H1 (cell line): Measurements from ENCODE around the gene ID1. TPM values are rescaled to one million over a fixed set of nuclear protein-coding genes. Genes with fewer than 3 reads are reported as not detected.

Experiments used
- BACH1 ChIP-seq: IDR thresholded peaks from 2 replicates; pipeline ENCODE4 v1.6.1; 2012; ENCODE audit warnings: low read length, improper control_type of control experiment
- CTBP2 ChIP-seq: IDR thresholded peaks from 2 replicates; pipeline ENCODE4 v1.7.0; 2011; ENCODE audit warnings: borderline replicate concordance, mild to moderate bottlenecking, moderate library complexity, mixed read lengths, low read length; ENCODE audit not compliant: insufficient read depth, insufficient read length
- KDM4A ChIP-seq: IDR thresholded peaks from one replicate; pipeline ENCODE4 v1.7.1; 2012; ENCODE audit warnings: low read depth, mild to moderate bottlenecking, moderate library complexity, low read length, inconsistent platforms; ENCODE audit not compliant: severe bottlenecking
- MAX ChIP-seq: IDR thresholded peaks from 2 replicates; pipeline ENCODE4 v1.6.1; 2012; ENCODE audit warnings: inconsistent platforms
- POLR2AphosphoS5 ChIP-seq: IDR thresholded peaks from 2 replicates; pipeline ENCODE4 v1.6.1; 2011; ENCODE audit warnings: low read depth, low read length
- SIN3A ChIP-seq, 2 experiments: IDR thresholded peaks in 1 of 2; conservative IDR thresholded peaks in 1 of 2; 2 replicates each; pipeline ENCODE4 v1.6.1; 2011 to 2012; ENCODE audit warnings: low read length in 2 of 2, improper control_type of control experiment in 1 of 2, low read depth in 1 of 2, mild to moderate bottlenecking in 1 of 2
- polyA plus RNA-seq, 7 experiments: library from polyadenylated mRNA; depleted of rRNA in 3 of 7; stranded (reverse) in 5 of 7; unstranded in 2 of 7; fragments of >200 nt in 5 of 7; fragments of 200-250 nt in 2 of 7; gene quantifications; 1 replicate in 5 of 7; 2 replicates in 1 of 7; 4 replicates in 1 of 7; pipeline versions ENCODE4 v1.2.1 to v1.2.3, GENCODE V29; 2011 to 2013; ENCODE audit warnings: missing spikeins in 2 of 7, mixed read lengths in 2 of 7
- total RNA-seq: library from RNA; stranded (reverse); fragmentation: NEBNext Ultra II Directional; extraction: Animal tissue kit (Norgen Biotek cat#: 25700); gene quantifications from 2 replicates; pipeline ENCODE4 v1.2.1, GENCODE V29; 2021

ID1 gene
- total and polyA plus RNA-seq, 2 of the 8 experiments (the other 6 are each of a cell fraction or from before 2014, with no cell fraction given), result 120 to 357 TPM

GRCh38 chr20:31603822-31604566 is 1.1 kb upstream of the ID1 start (continued):
- TF ChIP-seq MAX (peak; percentile 70), BACH1 (0 out of 2 replicates have a peak, but pooled peaks have one; percentile 7), POLR2AphosphoS5 (peak; percentile 80; the same call in 1 of the 2 replicates), SIN3A (conservative IDR thresholded peaks at IDR 0.05 in 1 of 2, IDR thresholded peaks at IDR 0.05 in 1 of 2; ENCODE audit: low read depth in 1 of 2, low read length in 2 of 2) (peak; percentile 98 to 99), KDM4A (no peak), CTBP2 (peak; percentile 97)
- TF ChIP-seq, all 59 proteins: peak for 29
